Esophagus muscularis mucosa (tissue), 4 donors: ENCODE results near the gene RXRA. TPM values are rescaled to one million over a fixed set of nuclear protein-coding genes. Genes with fewer than 3 reads are reported as not detected.

Experiments
- DNase-seq: peaks from one replicate; pipeline ENCODE4 v3.0.0-alpha.2; 2017; ENCODE audit errors: extremely low spot score
- H3K27ac ChIP-seq, 4 donors: fragments of 200-600 bp; sonication (generic); replicated peaks in 1 of 4; 1 replicate in 3 of 4; 2 replicates in 1 of 4; pipeline ENCODE4 v1.5.1; 2016 to 2019; ENCODE audit warnings: mild to moderate bottlenecking in 1 of 4
- H3K27me3 ChIP-seq, 4 donors: fragments of 200-600 bp; sonication (generic); one replicate each; pipeline versions ENCODE4 v1.5.1 to v1.6.0; 2016 to 2019
- H3K36me3 ChIP-seq, 4 donors: fragments of 200-600 bp; sonication (generic); one replicate each; pipeline ENCODE4 v1.5.1; 2016 to 2019
- H3K4me1 ChIP-seq, 4 donors: fragments of 200-600 bp; sonication (generic); one replicate each; pipeline ENCODE4 v1.5.1; 2016 to 2019
- H3K4me3 ChIP-seq, 4 donors: fragments of 200-600 bp; sonication (generic); 1 replicate in 2 of 4; 2 replicates in 2 of 4; pipeline ENCODE4 v1.5.1; 2016 to 2019; ENCODE audit warnings: mild to moderate bottlenecking in 4 of 4, moderate library complexity in 1 of 4
- H3K9me3 ChIP-seq, 4 donors: fragments of 200-600 bp; sonication (generic); 1 replicate in 3 of 4; 2 replicates in 1 of 4; pipeline ENCODE4 v1.5.1; 2016 to 2019
- CTCF ChIP-seq, 3 experiments: fragments of 200-600 bp in 2 of 3; fragments of 450-650 bp in 1 of 3; sonication (generic) in 2 of 3; IDR thresholded peaks; one replicate each; pipeline ENCODE4 v1.5.1; 2017 to 2019; ENCODE audit warnings: antibody characterized with exemption in 3 of 3, mild to moderate bottlenecking in 2 of 3, moderate library complexity in 1 of 3
- EP300 ChIP-seq: sonication (generic); formaldehyde crosslinking; IDR thresholded peaks from one replicate; pipeline ENCODE4 v1.6.1; 2017; ENCODE audit warnings: antibody characterized with exemption
- POLR2A ChIP-seq: fragments of 450-650 bp; IDR thresholded peaks from one replicate; pipeline ENCODE4 v1.6.1; 2017; ENCODE audit warnings: antibody characterized with exemption, moderate library complexity, mild to moderate bottlenecking, low read depth
- POLR2AphosphoS5 ChIP-seq, 2 donors: sonication (generic); formaldehyde crosslinking; IDR thresholded peaks; one replicate each; pipeline ENCODE4 v1.6.1; 2017; ENCODE audit warnings: antibody characterized with exemption in 2 of 2
- whole genome bisulfite sequencing: methylation state at CpG from one replicate; pipeline ENCODE4 v1.1.5; 2018; 5-methylcytosine and 5-hydroxymethylcytosine counted together
- intact Hi-C: fragments of 100-400 bp; cut with DNase I; formaldehyde crosslinking; loops from one replicate; pipeline ENCODE4 v1.15.1; 2023
- total RNA-seq, 4 donors: library from RNA; depleted of rRNA; stranded (reverse); fragments of >200 nt; gene quantifications; one replicate each; pipeline versions ENCODE4 v1.1.0 to v1.2.1, GENCODE V29; 2016

Gene RXRA
- total RNA-seq, 4 donors from 2014 or later: 46.4 to 81.0 (median 63.7) TPM

GRCh38 chr9:134404376-134405358 is 78.4 kb downstream of the RXRA start:
- Histone ChIP-seq H3K27me3 (no peaks in the 10 kb centered on the region), H3K27ac (peak overlapping the region; percentile 71 to 79 (median 74)), H3K36me3 (peaks cover 0 to 29% (median 23%) of the 10 kb centered on the region in 4 donors), H3K9me3 (no peaks in the 10 kb centered on the region), H3K4me1 (peaks cover 80 to 100% (median 93%) of the 10 kb centered on the region in 4 donors), H3K4me3 (no peak overlapping the region)
- no peak for DNase-seq
- WGBS: 62% methylated on average over 25 of the region's 34 CpGs
- no peak for TF ChIP-seq CTCF (IDR thresholded peaks at IDR 0.05)
- no peak for TF ChIP-seq POLR2A
- TF ChIP-seq EP300: no peak
- TF ChIP-seq POLR2AphosphoS5 (IDR thresholded peaks at IDR 0.05): no peak
- intact Hi-C loops: no loop called here

- 63% methylated on average over 8 of the region's 9 CpGs for WGBS
- H3K27me3 ChIP-seq: no peaks in the 10 kb centered on the region
- H3K36me3 ChIP-seq: peaks cover 0 to 37% (median 27%) of the 10 kb centered on the region in 4 donors
- no peaks in the 10 kb centered on the region for H3K9me3 ChIP-seq
- TF ChIP-seq POLR2AphosphoS5 (IDR thresholded peaks at IDR 0.05) (no peak), CTCF (IDR thresholded peaks at IDR 0.05) (no peak), POLR2A (no peak), EP300 (no peak)
- intact Hi-C loops: no loop called here
- H3K4me1 ChIP-seq: peaks cover 83 to 100% (median 97%) of the 10 kb centered on the region in 4 donors
- peak overlapping the region; percentile 71 to 79 (median 74) for H3K27ac ChIP-seq
- no peak overlapping the region for H3K4me3 ChIP-seq
- DNase-seq: no peak
These were observed 79.3 kb downstream of the RXRA start for GRCh38 chr9:134405527-134405926.

- Histone ChIP-seq H3K27me3 (no peaks in the 10 kb centered on the region), H3K36me3 (peaks cover 0 to 43% (median 27%) of the 10 kb centered on the region in 4 donors), H3K4me1 (peaks cover 93 to 100% (median 100%) of the 10 kb centered on the region in 4 donors), H3K9me3 (no peaks in the 10 kb centered on the region), H3K4me3 (peak overlapping the region; percentile 27 to 47 (median 39)), H3K27ac (peak overlapping the region; percentile 71 to 79 (median 74))
- WGBS: 47% methylated on average over 19 of the region's 23 CpGs
- intact Hi-C loops: no loop called here
- no peak for DNase-seq
- TF ChIP-seq POLR2AphosphoS5 (IDR thresholded peaks at IDR 0.05) (no peak), POLR2A (no peak), EP300 (no peak), CTCF (IDR thresholded peaks at IDR 0.05) (no peak)
These were observed 80.3 kb downstream of the RXRA start for GRCh38 chr9:134406366-134407120.

GRCh38 chr9:134407121-134407779 is 81.0 kb downstream of the RXRA start:
- WGBS: 2% methylated on average over 13 of the region's 33 CpGs
- H3K27me3 ChIP-seq: no peaks in the 10 kb centered on the region
- intact Hi-C loops: no loop called here
- peaks cover 98 to 100% (median 100%) of the 10 kb centered on the region in 4 donors for H3K4me1 ChIP-seq
- TF ChIP-seq POLR2A: no peak
- no peak for TF ChIP-seq CTCF (IDR thresholded peaks at IDR 0.05)
- TF ChIP-seq EP300: no peak
- peak; percentile 77 to 82 for TF ChIP-seq POLR2AphosphoS5 (IDR thresholded peaks at IDR 0.05)
- H3K36me3 ChIP-seq: peaks cover 0 to 39% (median 20%) of the 10 kb centered on the region in 4 donors
- no peaks in the 10 kb centered on the region for H3K9me3 ChIP-seq
- peak; percentile 94 for DNase-seq
- peak overlapping the region; percentile 27 to 47 (median 39) for H3K4me3 ChIP-seq
- peak overlapping the region; percentile 71 to 79 (median 74) for H3K27ac ChIP-seq
